SK-N-SH treated with all-trans-retinoic acid at 6 μM for 48 hours (cell line): ENCODE results near the gene ITPRIPL2.

Source experiments
- ARNTL ChIP-seq: fragments of 450-650 bp; formaldehyde crosslinking; IDR thresholded peaks from 2 replicates; pipeline ENCODE4 v1.5.0; 2020; ENCODE audit warnings: low read depth, mild to moderate bottlenecking, moderate library complexity, borderline replicate concordance
- CSDC2 ChIP-seq: fragments of 250-450 bp; sonication (Bioruptor Pico); IDR thresholded peaks from 2 replicates; pipeline ENCODE4 v1.5.0; 2020; ENCODE audit warnings: mild to moderate bottlenecking, moderate library complexity
- PPARA ChIP-seq: fragments of 250-450 bp; sonication (Bioruptor Pico); IDR thresholded peaks from 2 replicates; pipeline ENCODE4 v1.5.0; 2020; ENCODE audit warnings: mild to moderate bottlenecking, borderline replicate concordance
- SNAI2 ChIP-seq: fragments of 250-450 bp; sonication (Bioruptor Pico); IDR thresholded peaks from 2 replicates; pipeline ENCODE4 v1.5.0; 2020; ENCODE audit warnings: mild to moderate bottlenecking, moderate library complexity
- TCF4 ChIP-seq: fragments of 250-450 bp; sonication (Bioruptor Pico); IDR thresholded peaks from 2 replicates; pipeline ENCODE4 v1.8.0; 2021; ENCODE audit warnings: mild to moderate bottlenecking, moderate library complexity, borderline replicate concordance
- ZC3H10 ChIP-seq: fragments of 250-450 bp; sonication (Bioruptor Pico); IDR thresholded peaks from 2 replicates; pipeline ENCODE4 v1.5.1; 2021; ENCODE audit warnings: mild to moderate bottlenecking, moderate library complexity
- ZFP3 ChIP-seq: fragments of 250-450 bp; sonication (Bioruptor Pico); IDR thresholded peaks from 2 replicates; pipeline ENCODE4 v1.5.0; 2020; ENCODE audit warnings: mild to moderate bottlenecking, moderate library complexity
- ZFP30 ChIP-seq: fragments of 450-650 bp; formaldehyde crosslinking; IDR thresholded peaks from 2 replicates; pipeline ENCODE4 v1.5.0; 2022; ENCODE audit warnings: mild to moderate bottlenecking, moderate library complexity
- TF ChIP-seq, protein P1 (sequence below): fragments of 250-450 bp; sonication (Bioruptor Pico); IDR thresholded peaks from 2 replicates; pipeline ENCODE4 v1.5.1; 2021; ENCODE audit warnings: mild to moderate bottlenecking, moderate library complexity
- TF ChIP-seq, protein P2 (sequence below): fragments of 250-450 bp; sonication (Bioruptor Pico); IDR thresholded peaks from 2 replicates; pipeline ENCODE4 v1.8.0; 2021; ENCODE audit warnings: low read depth, mild to moderate bottlenecking, moderate library complexity, borderline replicate concordance
- TF ChIP-seq, protein P3 (sequence below): fragments of 250-450 bp; sonication (Bioruptor Pico); IDR thresholded peaks from 2 replicates; pipeline ENCODE4 v1.8.0; 2020; ENCODE audit warnings: mild to moderate bottlenecking, moderate library complexity, borderline replicate concordance

DNA sequence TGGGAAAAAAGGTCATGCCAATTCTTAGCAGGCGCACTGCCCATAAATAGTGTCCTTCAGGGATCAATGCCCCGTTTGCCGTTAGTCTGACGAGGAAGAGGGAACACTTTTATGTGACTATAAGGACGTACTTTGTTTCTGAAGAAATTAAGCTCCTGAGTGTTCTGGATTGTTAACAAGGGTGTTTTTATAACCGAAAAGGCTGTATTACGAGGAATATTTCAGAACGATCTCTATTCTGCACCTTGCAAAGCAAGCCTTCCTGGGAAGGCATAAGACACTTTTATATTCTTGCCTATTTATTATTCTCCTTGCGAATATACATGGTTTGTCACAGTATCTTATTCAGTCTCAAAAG is 29.8 kb downstream of the ITPRIPL2 start:
- TF ChIP-seq ZFP30 = no peak
- no peak for TF ChIP-seq PPARA (CRISPR knock-in tag)
- no peak for TF ChIP-seq TCF4 (CRISPR knock-in tag)
- TF ChIP-seq CSDC2 = no peak
- TF ChIP-seq SNAI2 = no peak
- no peak for TF ChIP-seq ZFP3 (CRISPR knock-in tag)
- no peak for TF ChIP-seq ARNTL (CRISPR knock-in tag)
- TF ChIP-seq ZC3H10 = no peak
- TF ChIP-seq, protein P1, sequence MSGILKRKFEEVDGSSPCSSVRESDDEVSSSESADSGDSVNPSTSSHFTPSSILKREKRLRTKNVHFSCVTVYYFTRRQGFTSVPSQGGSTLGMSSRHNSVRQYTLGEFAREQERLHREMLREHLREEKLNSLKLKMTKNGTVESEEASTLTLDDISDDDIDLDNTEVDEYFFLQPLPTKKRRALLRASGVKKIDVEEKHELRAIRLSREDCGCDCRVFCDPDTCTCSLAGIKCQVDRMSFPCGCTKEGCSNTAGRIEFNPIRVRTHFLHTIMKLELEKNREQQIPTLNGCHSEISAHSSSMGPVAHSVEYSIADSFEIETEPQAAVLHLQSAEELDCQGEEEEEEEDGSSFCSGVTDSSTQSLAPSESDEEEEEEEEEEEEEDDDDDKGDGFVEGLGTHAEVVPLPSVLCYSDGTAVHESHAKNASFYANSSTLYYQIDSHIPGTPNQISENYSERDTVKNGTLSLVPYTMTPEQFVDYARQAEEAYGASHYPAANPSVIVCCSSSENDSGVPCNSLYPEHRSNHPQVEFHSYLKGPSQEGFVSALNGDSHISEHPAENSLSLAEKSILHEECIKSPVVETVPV (CRISPR knock-in tag) = no peak
- TF ChIP-seq, protein P2, sequence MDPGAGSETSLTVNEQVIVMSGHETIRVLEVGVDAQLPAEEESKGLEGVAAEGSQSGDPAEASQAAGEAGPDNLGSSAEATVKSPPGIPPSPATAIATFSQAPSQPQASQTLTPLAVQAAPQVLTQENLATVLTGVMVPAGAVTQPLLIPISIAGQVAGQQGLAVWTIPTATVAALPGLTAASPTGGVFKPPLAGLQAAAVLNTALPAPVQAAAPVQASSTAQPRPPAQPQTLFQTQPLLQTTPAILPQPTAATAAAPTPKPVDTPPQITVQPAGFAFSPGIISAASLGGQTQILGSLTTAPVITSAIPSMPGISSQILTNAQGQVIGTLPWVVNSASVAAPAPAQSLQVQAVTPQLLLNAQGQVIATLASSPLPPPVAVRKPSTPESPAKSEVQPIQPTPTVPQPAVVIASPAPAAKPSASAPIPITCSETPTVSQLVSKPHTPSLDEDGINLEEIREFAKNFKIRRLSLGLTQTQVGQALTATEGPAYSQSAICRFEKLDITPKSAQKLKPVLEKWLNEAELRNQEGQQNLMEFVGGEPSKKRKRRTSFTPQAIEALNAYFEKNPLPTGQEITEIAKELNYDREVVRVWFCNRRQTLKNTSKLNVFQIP (CRISPR knock-in tag) = no peak
- TF ChIP-seq, protein P3, sequence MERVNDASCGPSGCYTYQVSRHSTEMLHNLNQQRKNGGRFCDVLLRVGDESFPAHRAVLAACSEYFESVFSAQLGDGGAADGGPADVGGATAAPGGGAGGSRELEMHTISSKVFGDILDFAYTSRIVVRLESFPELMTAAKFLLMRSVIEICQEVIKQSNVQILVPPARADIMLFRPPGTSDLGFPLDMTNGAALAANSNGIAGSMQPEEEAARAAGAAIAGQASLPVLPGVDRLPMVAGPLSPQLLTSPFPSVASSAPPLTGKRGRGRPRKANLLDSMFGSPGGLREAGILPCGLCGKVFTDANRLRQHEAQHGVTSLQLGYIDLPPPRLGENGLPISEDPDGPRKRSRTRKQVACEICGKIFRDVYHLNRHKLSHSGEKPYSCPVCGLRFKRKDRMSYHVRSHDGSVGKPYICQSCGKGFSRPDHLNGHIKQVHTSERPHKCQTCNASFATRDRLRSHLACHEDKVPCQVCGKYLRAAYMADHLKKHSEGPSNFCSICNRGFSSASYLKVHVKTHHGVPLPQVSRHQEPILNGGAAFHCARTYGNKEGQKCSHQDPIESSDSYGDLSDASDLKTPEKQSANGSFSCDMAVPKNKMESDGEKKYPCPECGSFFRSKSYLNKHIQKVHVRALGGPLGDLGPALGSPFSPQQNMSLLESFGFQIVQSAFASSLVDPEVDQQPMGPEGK = no peak
